NCI-H128 (cell line): ENCODE measurements around the gene PGAM2.

Source experiments
- DNase-seq: peaks from one replicate; lab custom pipeline; 2025; ENCODE audit not compliant: unreplicated experiment; lab: John Stamatoyannopoulos, UW

Gene PGAM2

GRCh38 chr7:44067064-44067951 lies 1.9 kb upstream of the PGAM2 start:
- DNase-seq: no peak

- DNase-seq: no peak
Observed at GRCh38 chr7:44066494-44067063, 1.2 kb upstream of the PGAM2 start.

GRCh38 chr7:44066111-44066460 lies 719 bp upstream of the PGAM2 start:
- DNase-seq: no peak

- no peak for DNase-seq
Observed at GRCh38 chr7:44064791-44065430, 456 bp downstream of the PGAM2 start.

- DNase-seq: no peak
Observed at GRCh38 chr7:44063894-44064651, 1.3 kb downstream of the PGAM2 start.

- no peak for DNase-seq
Observed at GRCh38 chr7:44063547-44063893, 1.8 kb downstream of the PGAM2 start.

- no peak for DNase-seq
Observed at GRCh38 chr7:44062903-44063295, 2.5 kb downstream of the PGAM2 start.

- no peak for DNase-seq
Observed at GRCh38 chr7:44062180-44062902, 3.0 kb downstream of the PGAM2 start.

- no peak for DNase-seq
Observed at GRCh38 chr7:44061645-44062179, 3.7 kb downstream of the PGAM2 start.

GRCh38 chr7:44060948-44061644 lies 4.3 kb downstream of the PGAM2 start:
- DNase-seq: no peak

- no peak for DNase-seq
Observed at GRCh38 chr7:44060091-44060947, 5.0 kb downstream of the PGAM2 start.

GRCh38 chr7:44059219-44060090 lies 5.9 kb downstream of the PGAM2 start:
- DNase-seq: no peak

GRCh38 chr7:44058759-44059218 lies 6.6 kb downstream of the PGAM2 start:
- no peak for DNase-seq

GRCh38 chr7:44057849-44058758 lies 7.3 kb downstream of the PGAM2 start:
- no peak for DNase-seq

GRCh38 chr7:44057181-44057848 lies 8.1 kb downstream of the PGAM2 start:
- no peak for DNase-seq

GRCh38 chr7:44056681-44057080 lies 8.7 kb downstream of the PGAM2 start:
- no peak for DNase-seq
